Ammon's horn (tissue), 1 donor: ENCODE measurements around the gene ACP7.
"Not testable (repeated sequence)": the region's sequence is repeated elsewhere in the genome, so short reads cannot be mapped to it uniquely, and the experiment has no call there.

ENCODE experiments used
- DNase-seq: peaks from one replicate; pipeline ENCODE4 v3.0.0-alpha.2; 2016; ENCODE audit warnings: low spot score

The ACP7 gene

DNA sequence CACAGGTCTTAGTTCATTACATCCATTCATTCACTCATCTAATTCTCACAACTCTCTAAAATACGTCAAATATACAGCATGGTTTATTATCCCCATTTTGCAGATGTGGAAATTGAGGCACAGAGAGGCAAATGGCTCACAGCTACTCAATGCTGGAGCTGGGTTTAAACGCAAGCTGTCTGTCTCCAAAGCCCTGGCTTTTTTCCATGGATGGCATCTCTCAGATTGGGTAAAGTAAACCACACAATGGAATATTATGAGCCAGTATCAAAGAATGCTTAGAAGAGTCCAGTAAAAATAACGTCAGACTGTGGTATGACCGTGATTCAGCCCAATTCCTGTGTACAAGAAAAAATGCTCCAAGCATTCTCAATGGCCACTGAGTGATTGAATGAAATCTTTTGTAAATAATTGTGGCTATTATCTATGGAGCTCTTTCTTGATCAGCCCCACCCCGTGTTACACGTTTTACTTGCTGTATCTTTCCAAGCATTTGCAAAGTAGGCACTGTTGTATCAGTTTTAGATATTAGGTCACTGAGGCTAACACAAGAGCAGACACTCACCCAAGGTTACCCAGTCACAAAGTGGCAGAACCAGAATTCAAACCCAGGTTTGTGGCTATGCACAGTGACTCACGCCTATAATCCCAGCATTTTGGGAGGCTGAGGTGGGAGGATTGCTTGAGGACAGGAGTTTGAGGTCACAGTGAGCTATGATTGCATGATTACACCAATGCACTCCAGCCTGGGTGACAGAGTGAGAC lies 5.5 kb upstream of the ACP7 start:
- DNase-seq, result peak; percentile 84

DNA sequence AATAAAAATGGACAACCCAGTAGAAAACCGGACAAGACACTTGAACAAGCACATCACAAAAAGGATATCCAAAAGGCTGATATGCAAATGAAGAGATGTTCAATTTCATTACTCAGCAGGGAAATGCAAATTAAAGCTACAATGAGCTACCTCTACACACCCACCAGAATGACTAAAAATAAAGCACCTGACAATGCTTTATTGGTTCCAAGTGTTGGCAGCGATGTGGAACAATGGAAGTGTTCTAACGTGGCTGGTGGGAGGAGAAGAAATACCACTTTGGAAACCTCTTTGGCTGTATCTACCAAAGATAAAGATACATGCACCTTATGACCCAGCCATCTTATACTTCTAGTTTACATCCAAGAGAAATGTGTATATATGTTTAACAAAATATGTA lies 3.7 kb upstream of the ACP7 start:
- DNase-seq, result no peak

DNA sequence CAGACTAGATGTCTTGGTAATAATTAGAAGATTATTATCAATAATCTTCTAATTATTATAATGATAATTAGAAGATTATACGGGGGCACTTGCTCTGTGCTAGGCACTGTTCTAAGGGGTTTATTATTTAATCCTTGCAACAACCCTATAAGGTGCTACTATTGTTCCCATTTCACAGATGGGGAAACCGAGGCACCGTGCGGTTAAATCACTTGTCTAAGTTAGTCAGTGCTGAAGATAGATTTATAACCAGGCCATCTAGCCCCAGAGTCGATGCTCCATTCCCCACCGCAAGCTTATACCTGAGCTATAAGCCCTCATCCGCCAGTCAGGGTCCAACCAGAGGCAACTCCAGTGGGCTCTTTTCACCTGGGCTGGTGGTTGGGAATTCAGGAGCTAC lies 2.0 kb upstream of the ACP7 start:
- no peak for DNase-seq

DNA sequence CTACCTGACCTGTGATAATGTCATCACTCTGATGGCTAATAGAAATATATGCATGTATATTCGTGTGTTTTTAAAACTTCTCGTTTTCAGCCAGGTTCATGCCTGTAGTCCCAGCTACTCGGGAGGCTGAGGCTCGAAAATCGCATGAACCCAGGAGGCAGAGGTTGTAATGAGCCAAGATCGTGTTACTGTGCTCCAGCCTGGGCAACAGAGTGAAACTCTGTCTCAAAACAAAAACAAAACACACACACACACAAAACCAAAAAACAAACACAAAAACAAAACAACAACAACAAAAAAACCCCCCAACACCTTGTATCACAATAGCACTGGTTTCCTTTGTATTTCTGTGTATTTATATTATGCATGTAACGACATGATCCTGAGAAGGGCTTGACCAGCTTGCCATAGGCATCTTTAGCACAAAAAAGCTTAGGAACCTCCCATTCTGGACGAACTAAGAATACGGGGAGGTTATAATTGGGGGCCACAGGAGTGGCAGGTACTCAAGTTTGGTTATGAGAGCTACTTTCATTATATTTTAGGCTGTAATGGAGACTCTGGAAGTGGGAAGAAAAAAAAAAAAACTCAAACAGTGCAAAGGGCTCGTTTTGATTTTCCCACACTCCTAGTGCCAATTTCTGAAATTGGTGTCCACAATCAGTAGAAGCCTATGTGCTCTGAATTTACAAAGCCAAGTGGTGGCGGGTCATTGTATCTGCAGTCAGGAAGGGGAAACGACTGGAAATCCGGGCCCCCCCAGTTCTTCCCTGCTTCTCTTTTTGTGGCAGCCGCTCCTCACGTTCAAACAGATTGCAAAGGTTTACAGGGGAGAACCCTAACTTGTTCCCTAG lies 1.2 kb upstream of the ACP7 start:
- DNase-seq, result peak; percentile 43

DNA sequence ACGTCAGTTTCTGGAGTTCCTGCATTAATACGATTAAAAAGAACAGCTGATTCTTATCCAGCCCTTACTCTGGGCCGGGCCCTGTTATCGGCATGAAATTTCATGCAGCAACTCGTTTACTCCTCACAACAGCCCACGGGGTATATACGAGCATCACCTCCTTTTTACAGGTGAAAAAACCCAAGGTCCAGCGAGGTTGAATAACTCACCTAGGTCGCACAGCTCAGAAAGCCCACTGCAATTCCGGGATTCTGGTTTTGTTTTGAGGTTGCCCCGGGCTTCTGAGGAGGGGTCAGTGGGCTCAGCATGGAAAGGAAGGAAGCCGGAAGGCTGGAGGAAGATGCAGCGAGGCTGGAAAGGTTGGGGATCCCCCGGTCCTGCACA lies 577 bp upstream of the ACP7 start:
- no peak for DNase-seq

DNA sequence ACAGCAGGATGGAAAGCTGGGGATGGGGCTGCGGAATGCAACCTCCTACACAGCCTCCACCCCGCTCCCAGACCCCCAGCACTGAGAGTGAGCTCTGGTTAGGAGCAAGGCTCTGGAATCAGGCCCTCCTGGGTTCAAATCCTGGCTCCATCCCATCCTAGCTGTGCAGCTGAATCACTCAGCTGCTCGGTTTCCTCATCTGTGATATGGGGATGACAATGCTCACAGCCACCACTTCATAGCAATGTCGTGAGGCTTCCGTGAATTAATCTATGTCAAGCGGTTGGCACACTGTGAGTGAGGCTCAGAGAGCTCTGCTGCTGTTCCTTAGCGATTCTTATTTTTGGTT lies 538 bp downstream of the ACP7 start:
- no peak for DNase-seq

DNA sequence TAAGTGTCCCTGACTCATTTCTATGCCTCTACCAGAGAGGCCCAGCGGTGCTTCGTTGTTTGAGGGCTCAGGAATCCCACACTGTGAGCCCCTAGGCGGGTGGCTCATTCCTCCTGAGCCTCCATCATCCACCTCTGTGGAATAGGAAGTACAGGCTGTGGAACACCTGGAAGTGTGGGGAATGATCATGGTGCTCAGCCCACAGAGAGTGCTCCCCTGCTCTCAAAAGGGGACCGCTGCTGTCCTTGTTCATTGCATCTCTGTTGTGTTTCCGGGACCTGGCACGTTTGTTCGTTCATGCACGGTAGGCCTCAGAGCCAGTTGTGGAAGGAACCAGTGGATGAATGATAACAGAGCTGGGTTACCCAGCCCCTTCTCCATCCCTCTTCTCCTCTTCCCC lies 1.2 kb downstream of the ACP7 start:
- DNase-seq, result no peak

DNA sequence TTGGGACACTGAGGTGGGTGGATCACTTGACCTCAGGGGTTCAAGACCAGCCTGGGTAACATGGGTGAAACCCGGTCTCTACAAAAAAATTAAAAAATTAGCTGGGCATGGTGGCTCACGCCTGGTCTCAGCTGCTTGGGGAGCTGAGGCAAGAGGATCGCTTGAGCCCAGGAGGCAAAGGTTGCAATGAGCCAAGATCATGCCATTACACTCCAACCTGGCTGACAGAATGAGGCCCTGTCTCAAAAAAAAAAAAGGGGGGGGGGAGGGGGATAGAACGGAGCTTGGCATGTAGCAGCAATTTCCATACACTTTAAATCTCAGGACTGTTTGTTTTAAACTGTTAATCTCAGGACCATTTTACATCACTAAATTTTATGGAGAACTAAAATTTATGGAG lies 2.2 kb downstream of the ACP7 start:
- DNase-seq, result no peak

DNA sequence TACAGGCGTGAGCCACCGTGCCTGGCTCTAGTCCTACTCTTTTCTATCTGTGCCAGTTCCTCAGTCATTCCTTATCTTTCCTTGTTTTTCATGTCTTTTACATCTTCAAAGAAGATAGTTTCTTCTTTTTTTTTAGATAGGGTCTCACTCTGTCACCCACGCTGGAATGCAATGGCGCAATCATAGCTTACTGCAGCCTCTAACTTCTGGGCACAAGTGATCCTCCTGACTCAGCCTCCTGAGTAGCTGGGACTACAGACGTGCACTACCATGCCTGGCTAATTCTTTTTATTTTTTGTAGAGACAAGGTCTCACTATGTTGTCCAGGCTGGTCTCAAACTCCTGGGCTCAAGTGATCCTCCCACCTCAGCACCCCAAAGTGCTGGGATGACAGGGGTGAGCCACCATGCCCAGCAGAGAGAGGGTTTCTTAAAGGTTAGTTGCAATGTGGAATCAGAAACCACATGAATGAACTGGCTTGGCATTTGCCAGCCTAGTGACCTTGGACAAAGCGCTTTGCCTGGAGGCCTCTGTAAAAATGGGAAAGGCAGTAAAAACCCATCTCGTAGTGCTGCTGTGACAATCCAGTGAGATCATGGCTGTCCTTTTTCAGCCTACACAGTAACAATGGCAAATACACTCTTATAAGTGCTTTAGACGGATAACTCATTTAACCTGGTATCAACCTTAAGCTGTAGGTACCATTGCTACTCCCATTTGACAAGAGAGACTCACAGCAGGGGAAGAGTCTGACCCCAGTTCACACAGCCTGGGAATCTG lies 3.9 kb downstream of the ACP7 start:
- no peak for DNase-seq

DNA sequence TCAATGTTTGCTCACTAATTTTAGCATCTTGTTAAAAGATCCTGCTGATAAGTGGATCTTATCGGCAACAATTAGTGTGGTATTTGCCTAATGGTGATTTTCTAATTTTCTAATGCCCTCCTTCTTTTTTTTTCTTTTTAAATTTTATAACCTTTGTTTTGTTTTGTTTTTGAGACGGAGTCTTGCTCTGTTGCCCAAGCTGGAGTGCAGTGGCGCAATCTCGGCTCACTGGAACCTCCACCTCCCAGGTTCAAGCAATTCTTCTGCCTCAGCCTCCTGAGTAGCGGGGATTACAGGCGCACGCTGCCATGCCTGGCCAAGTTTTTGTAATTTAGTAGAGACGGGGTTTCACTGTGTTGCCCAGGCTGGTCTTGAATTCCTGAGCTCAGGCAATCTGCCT lies 5.8 kb downstream of the ACP7 start:
- not testable (repeated sequence) for DNase-seq

DNA sequence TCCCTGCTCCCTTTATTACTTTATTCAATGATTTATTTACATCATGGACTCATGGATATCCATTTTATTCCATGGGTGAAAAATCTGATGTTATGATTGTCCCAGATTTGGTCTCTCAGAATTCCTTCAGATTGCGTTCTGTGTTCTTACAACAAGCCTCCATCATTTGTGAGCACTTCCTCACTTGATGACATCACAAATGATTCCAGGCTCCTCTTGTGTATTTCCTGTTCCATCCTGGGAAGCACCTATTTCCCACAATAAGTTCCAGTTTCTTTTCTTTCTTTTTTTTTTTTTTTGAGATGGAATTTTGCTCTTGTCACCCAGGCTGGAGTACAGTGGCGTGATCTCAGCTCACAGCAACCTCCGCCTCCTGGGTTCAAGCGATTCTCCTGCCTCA lies 6.7 kb downstream of the ACP7 start:
- no peak for DNase-seq

DNA sequence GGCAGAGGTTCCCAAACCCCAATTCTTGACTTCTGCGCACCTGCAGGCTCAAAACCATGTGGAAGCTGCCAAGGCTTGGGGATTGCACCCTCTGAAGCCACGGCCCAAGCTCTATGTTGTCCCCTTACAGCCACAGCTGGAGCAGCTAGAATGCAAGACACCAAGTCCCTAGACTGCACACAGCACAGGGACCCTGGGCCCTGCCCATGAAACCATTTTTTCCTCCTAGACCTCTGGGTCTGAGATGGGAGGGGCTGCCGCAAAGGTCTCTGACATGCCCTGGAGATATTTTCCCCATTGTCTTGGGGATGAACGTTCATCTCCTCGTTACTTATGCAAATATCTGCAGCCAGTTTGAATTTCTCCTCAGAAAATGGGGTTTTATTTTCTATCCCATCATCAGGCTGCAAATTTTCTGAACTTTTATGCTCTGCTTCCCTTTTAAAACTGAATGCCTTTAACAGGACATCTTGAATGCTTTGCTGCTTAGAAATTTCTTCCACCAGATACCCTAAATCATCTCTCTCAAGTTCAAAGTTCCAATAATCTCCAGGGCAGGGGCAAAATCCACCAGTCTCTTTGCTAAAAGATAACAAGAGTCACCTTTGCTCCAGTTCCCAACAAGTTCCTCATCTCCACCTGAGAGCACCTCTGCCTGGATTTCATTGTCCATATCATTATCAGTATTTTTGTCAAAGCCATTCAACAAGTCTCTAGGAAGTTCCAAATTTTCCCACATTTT lies 11.8 kb downstream of the ACP7 start:
- DNase-seq, result not testable (repeated sequence)

DNA sequence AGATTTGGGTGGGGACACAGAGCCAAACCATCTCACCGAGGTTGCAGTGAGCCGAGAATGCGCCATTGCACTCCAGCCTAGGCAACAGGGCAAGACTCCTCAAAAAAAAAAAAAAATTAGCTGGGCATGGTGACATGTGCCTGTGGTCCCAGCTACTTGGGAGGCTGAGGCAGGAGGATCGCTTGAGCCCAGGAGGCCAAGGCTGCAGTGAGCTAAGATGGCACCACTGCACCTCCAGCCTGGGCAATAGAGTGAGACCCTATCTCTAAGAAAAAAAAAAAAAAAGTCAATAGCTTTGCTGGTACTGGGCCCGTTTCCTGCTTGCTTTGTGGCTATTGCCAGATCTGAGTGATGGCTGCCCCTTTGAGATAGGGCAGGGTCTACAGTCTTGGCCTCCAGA lies 13.1 kb downstream of the ACP7 start:
- DNase-seq, result no peak

DNA sequence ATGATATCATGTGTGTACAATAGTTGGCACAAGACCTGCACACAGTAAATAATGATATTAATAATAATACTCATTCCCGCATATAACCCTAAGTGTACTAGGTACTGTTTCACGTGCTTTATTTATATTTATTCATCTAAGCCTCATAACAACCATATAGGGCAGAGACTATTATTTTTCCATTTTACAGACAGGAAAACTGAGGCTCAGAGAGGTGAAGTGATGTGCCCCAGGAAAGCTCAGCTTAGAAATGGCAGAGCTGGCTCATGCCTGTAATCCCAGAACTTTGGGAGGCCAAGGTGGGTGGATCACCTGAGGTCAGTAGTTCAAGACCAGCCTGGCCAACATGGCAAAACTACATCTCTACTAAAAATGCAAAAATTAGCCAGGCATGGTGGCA lies 13.6 kb downstream of the ACP7 start:
- DNase-seq, result no peak

DNA sequence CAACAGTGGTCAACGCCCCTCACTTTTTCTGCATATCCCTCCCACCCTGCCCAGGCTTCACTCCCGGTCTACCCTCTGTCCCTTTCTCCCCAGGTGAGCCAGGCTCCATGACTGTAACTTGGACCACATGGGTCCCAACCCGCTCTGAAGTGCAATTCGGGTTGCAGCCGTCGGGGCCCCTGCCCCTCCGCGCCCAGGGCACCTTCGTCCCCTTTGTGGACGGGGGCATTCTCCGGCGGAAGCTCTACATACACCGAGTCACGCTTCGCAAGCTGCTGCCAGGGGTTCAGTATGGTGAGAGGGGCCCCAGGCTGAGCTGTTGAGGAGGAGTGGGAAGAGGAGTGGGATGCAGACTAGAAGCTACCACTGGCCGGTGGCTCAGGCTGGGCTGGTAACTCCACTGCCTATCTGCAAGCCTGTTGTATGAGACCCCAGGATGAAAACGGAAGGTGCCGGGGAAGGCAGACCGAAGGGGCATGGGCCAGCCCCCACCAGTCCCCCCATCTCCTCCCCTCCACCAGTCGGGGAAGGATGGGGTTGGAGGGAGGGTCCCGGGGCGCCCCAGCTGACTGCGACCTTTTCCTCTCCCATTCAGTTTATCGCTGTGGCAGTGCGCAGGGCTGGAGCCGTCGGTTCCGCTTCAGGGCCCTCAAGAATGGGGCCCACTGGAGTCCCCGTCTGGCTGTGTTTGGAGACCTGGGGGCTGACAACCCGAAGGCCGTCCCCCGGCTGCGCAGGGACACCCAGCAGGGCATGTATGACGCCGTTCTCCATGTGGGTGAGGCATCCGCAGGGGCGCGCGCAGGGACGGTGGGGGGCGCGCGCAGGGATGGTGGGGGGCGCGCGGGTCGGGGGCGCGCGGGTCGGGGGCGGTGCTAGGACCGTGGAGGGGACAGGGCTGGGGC lies 14.4 kb downstream of the ACP7 start:
- no peak for DNase-seq

DNA sequence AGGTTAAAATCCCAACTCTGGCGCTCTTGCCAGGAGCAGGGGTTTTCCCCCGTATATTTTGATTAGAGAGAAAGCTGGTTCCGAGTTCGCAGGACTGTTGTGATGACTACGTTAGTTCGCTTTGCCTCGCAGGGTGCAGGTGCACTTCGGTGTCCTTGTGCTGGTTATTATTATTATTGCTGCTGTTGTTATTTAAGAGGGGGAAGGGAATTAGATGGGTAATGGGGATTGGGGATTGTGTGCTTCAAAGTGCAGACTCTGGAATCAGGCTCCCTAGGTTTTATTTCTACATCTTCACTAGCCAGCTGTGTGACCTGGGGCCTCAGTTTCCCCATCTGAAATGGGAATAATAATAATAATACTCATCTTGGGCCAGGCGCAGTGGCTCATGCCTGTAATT lies 15.2 kb downstream of the ACP7 start:
- DNase-seq, result no peak

DNA sequence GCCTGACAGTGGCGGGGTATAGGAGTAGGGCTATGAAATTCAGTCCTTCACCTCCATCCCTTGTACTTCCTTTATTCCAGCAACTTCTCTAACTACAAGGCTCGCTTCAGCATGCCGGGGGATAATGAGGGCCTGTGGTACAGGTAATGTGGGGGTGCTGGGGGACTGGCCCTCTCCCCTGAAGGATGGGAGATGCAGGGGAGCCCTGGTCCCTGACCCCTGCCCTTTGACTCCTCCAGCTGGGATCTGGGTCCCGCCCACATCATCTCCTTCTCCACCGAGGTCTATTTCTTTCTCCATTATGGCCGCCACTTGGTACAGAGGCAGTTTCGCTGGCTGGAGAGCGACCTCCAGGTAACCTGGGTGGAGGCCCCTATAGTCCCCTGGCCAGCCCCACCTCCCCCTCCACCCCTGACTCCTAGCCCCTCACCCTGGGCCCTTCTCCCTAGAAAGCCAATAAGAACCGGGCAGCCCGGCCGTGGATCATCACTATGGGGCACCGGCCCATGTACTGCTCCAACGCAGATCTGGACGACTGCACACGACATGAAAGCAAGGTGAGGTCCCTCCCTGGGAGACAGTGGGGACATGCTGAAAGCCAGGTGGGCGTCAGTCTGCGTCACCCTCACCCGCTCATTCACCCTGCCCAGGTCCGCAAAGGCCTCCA lies 16.5 kb downstream of the ACP7 start:
- no peak for DNase-seq

DNA sequence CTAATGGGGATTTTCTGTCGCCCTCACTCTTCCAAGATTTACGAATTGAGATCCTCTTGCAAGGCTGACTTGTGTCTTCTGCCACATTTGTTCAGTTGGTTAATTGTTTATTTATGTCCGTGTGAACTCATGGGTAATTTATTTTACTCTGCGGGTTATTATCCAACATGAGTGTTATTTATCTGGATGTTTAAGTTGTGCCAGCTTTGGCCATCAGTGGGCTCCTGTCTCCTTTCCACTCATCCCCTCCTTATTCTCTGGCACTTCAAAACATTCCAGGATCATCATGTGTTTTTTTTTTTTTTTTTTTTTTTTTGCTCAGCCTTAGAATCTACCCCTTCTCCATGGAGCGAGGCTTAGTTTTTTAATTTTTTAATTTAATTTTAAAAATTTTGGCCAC lies 19.0 kb downstream of the ACP7 start:
- no peak for DNase-seq

DNA sequence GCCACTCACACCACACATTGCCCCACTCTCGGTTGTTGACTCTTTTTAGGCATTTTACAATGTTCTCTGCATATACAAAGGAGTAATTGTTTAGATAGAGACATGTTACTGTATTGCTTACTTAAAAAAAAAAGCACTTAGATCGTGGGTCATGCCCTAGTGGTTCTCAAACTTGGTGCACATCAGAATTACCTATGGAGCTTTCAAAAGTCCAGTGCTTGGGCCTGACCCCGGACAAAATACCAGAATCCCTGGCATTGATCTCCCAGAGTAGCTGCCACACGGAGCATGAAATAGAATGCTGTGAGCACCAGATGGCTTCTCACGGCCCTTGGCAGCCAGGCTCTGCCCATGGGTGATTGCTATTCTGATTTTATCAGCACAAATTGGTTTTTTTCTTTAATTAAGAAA lies 20.0 kb downstream of the ACP7 start:
- peak; percentile 46 for DNase-seq

DNA sequence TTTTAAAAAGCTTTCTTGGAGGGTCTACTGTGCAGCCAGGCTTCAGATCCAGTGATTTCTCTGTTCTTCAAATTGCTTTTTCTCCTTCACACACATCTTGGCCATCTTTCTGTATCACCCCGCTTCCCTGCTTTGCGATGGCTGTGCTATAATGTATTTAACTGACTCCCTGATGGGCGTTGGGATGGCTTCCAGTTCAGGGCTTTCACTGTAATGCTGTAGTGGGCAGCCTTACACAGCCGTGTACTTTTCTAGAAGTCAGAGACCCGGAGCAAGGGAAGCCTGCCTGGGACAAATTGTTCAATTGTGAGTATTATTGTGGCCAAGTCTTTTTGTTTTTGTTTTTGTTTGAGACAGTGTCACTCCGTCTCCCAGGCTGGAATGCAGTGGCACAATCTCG lies 22.0 kb downstream of the ACP7 start:
- no peak for DNase-seq

DNA sequence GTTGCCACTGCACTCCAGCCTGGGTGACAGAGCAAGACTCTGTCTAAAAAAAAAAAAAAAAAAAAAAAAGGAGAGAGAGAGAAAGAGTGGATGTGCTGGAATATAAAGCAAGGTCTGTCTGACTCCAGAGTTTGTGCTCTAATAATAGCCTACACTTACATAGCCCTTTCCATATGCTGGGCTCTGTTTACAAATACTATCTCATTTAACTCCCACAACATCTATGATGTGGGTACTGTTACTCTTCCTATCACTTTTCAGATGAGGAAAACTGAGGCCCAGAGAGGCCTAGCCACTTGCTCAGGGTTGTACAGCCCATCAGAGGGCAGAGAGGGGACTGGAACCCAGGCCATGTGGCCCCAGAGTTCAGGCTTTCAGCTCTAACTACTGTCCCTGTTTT lies 25.5 kb downstream of the ACP7 start:
- no peak for DNase-seq
